ENCODE measurements around the gene FUCA1.
"Not testable (repeated sequence)": the region's sequence is repeated elsewhere in the genome, so short reads cannot be mapped to it uniquely, and the experiment has no call there.

Gene FUCA1

DNA sequence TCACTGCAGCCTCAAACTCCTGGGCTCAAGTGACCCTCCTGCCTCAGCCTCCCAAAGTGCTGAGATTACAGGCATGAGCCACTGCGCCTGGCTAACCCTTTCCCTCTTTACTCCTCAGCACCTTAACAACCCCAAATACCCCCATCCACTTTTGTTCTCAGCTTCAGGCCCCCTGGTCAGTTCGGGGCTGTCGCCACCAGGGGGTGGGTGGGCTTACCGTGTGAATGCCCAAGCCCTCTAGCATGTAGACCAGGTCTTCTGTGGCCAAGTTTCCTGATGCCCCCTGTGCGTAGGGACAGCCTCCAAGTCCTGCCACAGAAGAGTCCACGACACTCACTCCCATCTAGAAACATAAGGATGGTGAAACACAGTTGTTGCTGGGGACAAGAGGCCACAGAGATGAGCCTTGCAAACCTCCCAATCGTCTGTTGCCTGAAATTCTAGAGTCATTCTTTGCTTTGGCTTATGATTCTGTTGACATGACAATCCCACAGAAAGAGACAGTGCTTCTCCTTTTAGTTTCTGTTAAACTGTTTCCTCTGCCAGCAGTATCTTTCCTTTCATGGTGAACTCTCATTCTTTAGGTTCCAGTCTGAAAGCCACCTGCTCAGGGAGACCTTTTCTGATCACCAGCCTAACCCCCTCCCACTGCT is 63.8 kb downstream of the FUCA1 start:
- Histone ChIP-seq H3K27me3 (ENCODE audit: insufficient read depth, poor library complexity, severe bottlenecking) (no peaks in the 10 kb centered on the region), H3K27ac (ENCODE audit: poor library complexity, severe bottlenecking) (no peak overlapping the region), H3K9me3 (ENCODE audit: severe bottlenecking) (no peaks in the 10 kb centered on the region), H3K36me3 (ENCODE audit: low read depth) (peaks cover 7% of the 10 kb centered on the region; the same call in 1 of the 2 replicates), H3K4me3 (ENCODE audit: severe bottlenecking) (no peak overlapping the region), H3K4me1 (ENCODE audit: insufficient read depth, poor library complexity, severe bottlenecking) (no peaks in the 10 kb centered on the region)
- DNase-seq (ENCODE audit: low spot score): no peak
- TF ChIP-seq, protein P1, sequence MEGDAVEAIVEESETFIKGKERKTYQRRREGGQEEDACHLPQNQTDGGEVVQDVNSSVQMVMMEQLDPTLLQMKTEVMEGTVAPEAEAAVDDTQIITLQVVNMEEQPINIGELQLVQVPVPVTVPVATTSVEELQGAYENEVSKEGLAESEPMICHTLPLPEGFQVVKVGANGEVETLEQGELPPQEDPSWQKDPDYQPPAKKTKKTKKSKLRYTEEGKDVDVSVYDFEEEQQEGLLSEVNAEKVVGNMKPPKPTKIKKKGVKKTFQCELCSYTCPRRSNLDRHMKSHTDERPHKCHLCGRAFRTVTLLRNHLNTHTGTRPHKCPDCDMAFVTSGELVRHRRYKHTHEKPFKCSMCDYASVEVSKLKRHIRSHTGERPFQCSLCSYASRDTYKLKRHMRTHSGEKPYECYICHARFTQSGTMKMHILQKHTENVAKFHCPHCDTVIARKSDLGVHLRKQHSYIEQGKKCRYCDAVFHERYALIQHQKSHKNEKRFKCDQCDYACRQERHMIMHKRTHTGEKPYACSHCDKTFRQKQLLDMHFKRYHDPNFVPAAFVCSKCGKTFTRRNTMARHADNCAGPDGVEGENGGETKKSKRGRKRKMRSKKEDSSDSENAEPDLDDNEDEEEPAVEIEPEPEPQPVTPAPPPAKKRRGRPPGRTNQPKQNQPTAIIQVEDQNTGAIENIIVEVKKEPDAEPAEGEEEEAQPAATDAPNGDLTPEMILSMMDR (IDR thresholded peaks at IDR 0.05; ENCODE audit: poor library complexity, severe bottlenecking): no peak
- ATAC-seq (ENCODE audit: low read depth): no peak

DNA sequence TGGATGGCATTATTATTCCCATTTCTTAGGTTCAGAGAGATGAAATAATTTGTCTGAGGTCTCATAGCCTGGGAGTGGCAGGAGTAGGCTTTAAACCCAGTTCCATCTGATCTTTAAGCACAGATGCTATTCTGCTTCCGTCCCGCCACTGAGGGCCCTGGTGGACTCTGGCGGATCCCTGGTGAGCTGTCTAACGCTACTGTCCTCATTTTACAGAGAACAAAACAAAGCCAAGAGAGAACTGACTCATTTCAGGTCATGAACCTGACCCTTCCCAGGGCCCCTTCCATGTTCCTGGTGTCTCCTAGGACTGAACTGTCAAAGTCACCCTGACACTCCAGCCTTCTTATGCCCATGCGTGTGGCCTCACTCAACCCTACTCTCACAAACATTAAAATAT is 64.4 kb downstream of the FUCA1 start:
- Histone ChIP-seq H3K27me3 (ENCODE audit: insufficient read depth, poor library complexity, severe bottlenecking) (no peaks in the 10 kb centered on the region), H3K36me3 (ENCODE audit: low read depth) (peaks cover 13% of the 10 kb centered on the region), H3K4me1 (ENCODE audit: insufficient read depth, poor library complexity, severe bottlenecking) (peaks cover 6% of the 10 kb centered on the region), H3K4me3 (ENCODE audit: severe bottlenecking) (no peak overlapping the region), H3K27ac (ENCODE audit: poor library complexity, severe bottlenecking) (no peak overlapping the region), H3K9me3 (ENCODE audit: severe bottlenecking) (no peaks in the 10 kb centered on the region)
- TF ChIP-seq, protein P1 (IDR thresholded peaks at IDR 0.05; ENCODE audit: poor library complexity, severe bottlenecking): no peak
- DNase-seq (ENCODE audit: low spot score): no peak
- ATAC-seq (ENCODE audit: low read depth): no peak

DNA sequence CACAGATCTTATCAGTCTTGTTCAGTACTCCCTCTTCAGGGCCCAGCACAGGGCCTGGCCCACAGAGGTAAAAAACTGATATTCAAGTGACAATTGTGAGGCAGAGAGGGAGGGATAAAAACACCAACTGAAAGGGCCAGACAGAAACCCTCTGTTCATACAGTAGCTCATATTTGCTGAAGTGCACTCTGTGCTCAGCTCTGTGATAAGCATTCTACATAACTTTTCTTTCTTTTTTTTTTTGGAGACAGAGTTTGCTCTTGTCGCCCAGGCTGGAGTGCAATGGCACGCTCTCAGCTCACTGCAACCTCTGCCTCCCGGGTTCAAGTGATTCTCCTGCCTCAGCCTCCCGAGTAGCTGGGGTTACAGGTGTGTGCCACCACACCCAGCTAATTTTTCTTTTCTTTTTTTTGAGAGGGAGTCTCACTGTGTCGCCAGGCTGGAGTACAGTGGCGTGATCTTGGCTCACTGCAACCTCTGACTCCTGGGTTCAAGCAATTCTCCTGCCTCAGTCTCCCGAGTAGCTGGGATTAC is 65.2 kb downstream of the FUCA1 start:
- H3K4me1 ChIP-seq (ENCODE audit: insufficient read depth, poor library complexity, severe bottlenecking); H3K27ac ChIP-seq (ENCODE audit: poor library complexity, severe bottlenecking); DNase-seq (ENCODE audit: low spot score); H3K27me3 ChIP-seq (ENCODE audit: insufficient read depth, poor library complexity, severe bottlenecking); ATAC-seq (ENCODE audit: low read depth); H3K4me3 ChIP-seq (ENCODE audit: severe bottlenecking); H3K9me3 ChIP-seq (ENCODE audit: severe bottlenecking): not testable (repeated sequence)
- H3K36me3 ChIP-seq (ENCODE audit: low read depth): peaks cover 19% of the 10 kb centered on the region

DNA sequence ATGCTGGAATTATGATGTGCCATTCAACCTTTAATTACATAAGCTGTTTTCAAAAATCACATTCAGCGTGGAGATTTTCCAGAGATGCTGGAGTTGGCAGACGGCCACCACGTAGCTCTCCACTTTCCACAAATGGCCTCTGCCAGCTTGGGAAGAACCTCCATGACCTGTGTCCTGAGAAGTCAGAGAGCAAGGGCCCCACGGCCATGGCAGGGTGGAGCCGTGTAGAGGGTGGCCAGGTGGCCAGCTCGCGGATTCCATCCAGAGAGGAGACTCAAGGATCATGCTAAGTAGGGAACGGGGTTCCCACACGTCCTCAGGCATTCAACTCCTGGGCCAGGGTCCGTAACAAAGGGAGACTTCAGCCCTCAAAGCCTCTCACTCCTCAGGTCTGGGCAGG is 66.2 kb downstream of the FUCA1 start:
- H3K4me3 ChIP-seq (ENCODE audit: severe bottlenecking): no peak overlapping the region
- TF ChIP-seq, protein P1 (IDR thresholded peaks at IDR 0.05; ENCODE audit: poor library complexity, severe bottlenecking): no peak
- no peak for DNase-seq (ENCODE audit: low spot score)
- no peak overlapping the region for H3K27ac ChIP-seq (ENCODE audit: poor library complexity, severe bottlenecking)
- ATAC-seq (ENCODE audit: low read depth): no peak
- H3K4me1 ChIP-seq (ENCODE audit: insufficient read depth, poor library complexity, severe bottlenecking): peaks cover 8% of the 10 kb centered on the region
- H3K36me3 ChIP-seq (ENCODE audit: low read depth): peaks cover 27% of the 10 kb centered on the region
- H3K9me3 ChIP-seq (ENCODE audit: severe bottlenecking): no peaks in the 10 kb centered on the region
- H3K27me3 ChIP-seq (ENCODE audit: insufficient read depth, poor library complexity, severe bottlenecking): no peaks in the 10 kb centered on the region

DNA sequence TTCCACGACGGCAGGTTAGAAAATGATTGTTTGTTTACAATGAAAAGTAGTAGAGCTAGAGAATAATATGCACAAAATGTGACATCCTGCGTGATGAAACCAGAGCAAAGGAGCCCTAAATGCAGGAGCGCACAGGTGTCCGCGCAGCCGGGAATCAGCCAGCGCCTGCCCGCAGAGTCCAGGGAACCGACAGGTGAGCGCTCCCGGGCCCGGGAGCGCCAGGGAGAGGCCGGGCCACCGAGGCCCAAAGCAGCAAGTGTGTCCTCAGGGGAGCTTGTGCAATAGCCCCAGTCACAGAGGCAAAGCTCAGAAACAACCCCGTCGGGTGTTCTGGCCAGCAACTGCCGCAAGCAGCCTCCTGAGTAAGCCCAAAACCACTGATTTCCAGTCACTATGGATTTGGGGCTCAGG is 66.7 kb downstream of the FUCA1 start:
- no peak for ATAC-seq (ENCODE audit: low read depth)
- DNase-seq (ENCODE audit: low spot score): no peak
- peaks cover 8% of the 10 kb centered on the region for H3K4me1 ChIP-seq (ENCODE audit: insufficient read depth, poor library complexity, severe bottlenecking)
- TF ChIP-seq, protein P1 (IDR thresholded peaks at IDR 0.05; ENCODE audit: poor library complexity, severe bottlenecking): no peak
- peak overlapping the region; percentile 70 for H3K4me3 ChIP-seq (ENCODE audit: severe bottlenecking)
- H3K27ac ChIP-seq (ENCODE audit: poor library complexity, severe bottlenecking): peak overlapping the region; percentile 94
- no peaks in the 10 kb centered on the region for H3K9me3 ChIP-seq (ENCODE audit: severe bottlenecking)
- peaks cover 28% of the 10 kb centered on the region for H3K36me3 ChIP-seq (ENCODE audit: low read depth)
- no peaks in the 10 kb centered on the region for H3K27me3 ChIP-seq (ENCODE audit: insufficient read depth, poor library complexity, severe bottlenecking)

Data from RWPE2 (cell line).